Measurements from ENCODE around the gene GGA2. TPM values are rescaled to one million over a fixed set of nuclear protein-coding genes. Genes with fewer than 3 reads are reported as not detected.

Gene GGA2
- total and polyA plus RNA-seq, 8 donors: 17.6 to 62.5 (median 37.3) TPM

GRCh38 chr16:23434380-23434779 is 75.9 kb downstream of the GGA2 start:
- intact Hi-C loops (cut with DNase I; ENCODE audit: low total_unique reads): loop anchor here (5.0 kb wide), 1 partner anchor 252 kb away; the partner anchor contains the start of gene SCNN1G
- TF ChIP-seq EP300 (IDR thresholded peaks at IDR 0.05) (no peak), POLR2AphosphoS5 (IDR thresholded peaks at IDR 0.05) (peak in 1 of 3 donors; percentile 40), CTCF (IDR thresholded peaks at IDR 0.05) (peak in 5 of 7 experiments; percentile 61 to 93 (median 82)), POLR2A (IDR thresholded peaks at IDR 0.05) (no peak)
- 15 to 27% (median 21%) methylated on average over 6 of the region's 6 CpGs for WGBS, 5 donors

GRCh38 chr16:23433261-23433920 is 76.9 kb downstream of the GGA2 start:
- DNase-seq: peak; percentile 68 to 79
- peak in 1 of 3 donors; percentile 15 for TF ChIP-seq POLR2AphosphoS5 (IDR thresholded peaks at IDR 0.05)
- no peak for TF ChIP-seq EP300 (IDR thresholded peaks at IDR 0.05)
- Histone ChIP-seq H3K36me3 (peaks cover 16 to 82% (median 76%) of the 10 kb centered on the region in 4 donors), H3K9me3 (no peaks in the 10 kb centered on the region), H3K4me1 (peaks cover 0 to 36% (median 9%) of the 10 kb centered on the region in 4 donors), H3K27ac (peak overlapping the region in 4 of 5 donors; percentile 37 to 81 (median 48)), H3K4me3 (no peak overlapping the region), H3K27me3 (no peaks in the 10 kb centered on the region)
- intact Hi-C loops (cut with DNase I; ENCODE audit: low total_unique reads): loop anchor here (5.0 kb wide), 1 partner anchor 251 kb away; the partner anchor contains the start of gene SCNN1G
- WGBS, 5 donors: 56 to 68% (median 59%) methylated on average over 14 to 16 of the region's 16 CpGs

More at GRCh38 chr16:23434380-23434779, 75.9 kb downstream of the GGA2 start:
- Histone ChIP-seq H3K27me3 (no peaks in the 10 kb centered on the region), H3K4me1 (peaks cover 0 to 36% (median 9%) of the 10 kb centered on the region in 4 donors), H3K9me3 (no peaks in the 10 kb centered on the region), H3K27ac (peak overlapping the region in 2 of 5 donors; percentile 3 to 54), H3K36me3 (peaks cover 16 to 81% (median 75%) of the 10 kb centered on the region in 4 donors), H3K4me3 (no peak overlapping the region)
- peak in 1 of 2 donors; percentile 88 for DNase-seq

- Histone ChIP-seq H3K9me3 (no peaks in the 10 kb centered on the region), H3K4me3 (no peak overlapping the region), H3K27me3 (no peaks in the 10 kb centered on the region), H3K4me1 (peaks cover 0 to 36% (median 9%) of the 10 kb centered on the region in 4 donors), H3K27ac (peak overlapping the region in 3 of 5 donors; percentile 43 to 81 (median 54)), H3K36me3 (peaks cover 16 to 79% (median 70%) of the 10 kb centered on the region in 4 donors)
- intact Hi-C loops (cut with DNase I; ENCODE audit: low total_unique reads): loop anchor here (5.0 kb wide), 1 partner anchor 250 kb away; the partner anchor contains the start of gene SCNN1G
- TF ChIP-seq CTCF (IDR thresholded peaks at IDR 0.05) (peak in 2 of 7 experiments; percentile 28 to 33), POLR2AphosphoS5 (IDR thresholded peaks at IDR 0.05) (no peak)
- 80 to 88% (median 86%) methylated on average over 10 of the region's 10 CpGs for WGBS, 5 donors
- no peak for DNase-seq
These were observed 77.8 kb downstream of the GGA2 start for GRCh38 chr16:23432176-23433128.

GRCh38 chr16:23428351-23428750 is 81.9 kb downstream of the GGA2 start:
- intact Hi-C loops (cut with DNase I; ENCODE audit: low total_unique reads): no loop called here
- Histone ChIP-seq H3K4me1 (peaks cover 14 to 20% (median 17%) of the 10 kb centered on the region in 4 donors), H3K4me3 (no peak overlapping the region), H3K36me3 (peaks cover 16 to 73% (median 62%) of the 10 kb centered on the region in 4 donors), H3K27me3 (no peaks in the 10 kb centered on the region), H3K9me3 (no peaks in the 10 kb centered on the region), H3K27ac (no peak overlapping the region)
- WGBS, 5 donors: 64 to 78% (median 67%) methylated on average over 2 of the region's 2 CpGs
- no peak for DNase-seq
- TF ChIP-seq POLR2AphosphoS5 (IDR thresholded peaks at IDR 0.05) (no peak), POLR2A (IDR thresholded peaks at IDR 0.05) (no peak)

All from stomach (tissue), 9 donors.